AG09309 (cell line): ENCODE data around the gene TSPAN18.

Source experiments
- DNase-seq: peaks from one replicate; pipeline ENCODE4 v3.0.0-alpha.2; 2010; ENCODE audit warnings: low read depth
- H3K4me3 ChIP-seq: 2 replicates; pipeline ENCODE4 v1.5.1; 2011; ENCODE audit warnings: mild to moderate bottlenecking, low read depth, low read length, moderate library complexity; ENCODE audit not compliant: control insufficient read depth
- CTCF ChIP-seq: IDR thresholded peaks from 2 replicates; pipeline ENCODE4 v1.5.1; 2011; ENCODE audit warnings: mild to moderate bottlenecking, low read depth, low read length, inconsistent platforms; ENCODE audit not compliant: insufficient read depth, control insufficient read depth; ENCODE audit errors: missing control alignments

Gene TSPAN18

GRCh38 chr11:44972746-44973435 lies 246.1 kb downstream of the TSPAN18 start:
- no peak for TF ChIP-seq CTCF
- H3K4me3 ChIP-seq: no peak overlapping the region
- DNase-seq: no peak

- no peak for DNase-seq
- H3K4me3 ChIP-seq: no peak overlapping the region
- TF ChIP-seq CTCF: no peak
These were observed 247.1 kb downstream of the TSPAN18 start for GRCh38 chr11:44973632-44974401.

- H3K4me3 ChIP-seq: no peak overlapping the region
- DNase-seq: no peak
- TF ChIP-seq CTCF: no peak
These were observed 247.7 kb downstream of the TSPAN18 start for GRCh38 chr11:44974402-44975000.

- no peak overlapping the region for H3K4me3 ChIP-seq
- TF ChIP-seq CTCF: no peak
- no peak for DNase-seq
These were observed 249.8 kb downstream of the TSPAN18 start for GRCh38 chr11:44976576-44976975.

- TF ChIP-seq CTCF: no peak
- no peak overlapping the region for H3K4me3 ChIP-seq
- no peak for DNase-seq
These were observed 250.8 kb downstream of the TSPAN18 start for GRCh38 chr11:44977493-44977984.

- H3K4me3 ChIP-seq: no peak overlapping the region
- DNase-seq: no peak
- no peak for TF ChIP-seq CTCF
These were observed 251.7 kb downstream of the TSPAN18 start for GRCh38 chr11:44978274-44978960.
